Left lung (tissue), 10 donors: ENCODE results near the gene ATP6V0C. TPM values are rescaled to one million over a fixed set of nuclear protein-coding genes. Genes with fewer than 3 reads are reported as not detected.

ENCODE experiments used
- ATAC-seq: fragments of 200-7000 bp; cut with Tn5 transposase; one replicate; pipeline ENCODE4 v1.9.1; 2020; ENCODE audit warnings: moderate library complexity
- DNase-seq, 4 donors: peaks; one replicate each; pipeline ENCODE4 v3.0.0-alpha.2; 2013 to 2020
- H3K27ac ChIP-seq, 2 donors: fragments of 200-600 bp; sonication (generic) in 1 of 2; one replicate each; pipeline versions ENCODE4 v1.5.0 to v1.8.0; 2020 to 2021
- H3K27me3 ChIP-seq, 2 donors: fragments of 200-600 bp; sonication (generic) in 1 of 2; one replicate each; pipeline versions ENCODE4 v1.5.0 to v1.8.0; 2020 to 2021
- H3K36me3 ChIP-seq, 2 donors: fragments of 200-600 bp; sonication (generic) in 1 of 2; one replicate each; pipeline versions ENCODE4 v1.5.0 to v1.8.0; 2020 to 2021
- H3K4me1 ChIP-seq, 2 donors: fragments of 200-600 bp; one replicate each; pipeline ENCODE4 v1.8.0; 2021
- H3K4me3 ChIP-seq, 2 donors: fragments of 200-600 bp; sonication (generic) in 1 of 2; one replicate each; pipeline versions ENCODE4 v1.5.0 to v1.8.0; 2020 to 2021; ENCODE audit warnings: mild to moderate bottlenecking in 1 of 2
- H3K9me3 ChIP-seq, 2 donors: fragments of 200-600 bp; sonication (generic) in 1 of 2; one replicate each; pipeline versions ENCODE4 v1.5.0 to v1.8.0; 2020 to 2021
- intact Hi-C, 2 donors: fragments of 100-400 bp; cut with DNase I; formaldehyde crosslinking; loops; one replicate each; pipeline versions ENCODE4 v1.11.2 to v1.14.2; 2022
- polyA plus RNA-seq, 6 donors: library from polyadenylated mRNA; unstranded; fragments of 120-200 nt; gene quantifications; one replicate each; pipeline ENCODE4 v1.2.1, GENCODE V29; 2013; ENCODE audit not compliant: insufficient read length in 6 of 6
- total RNA-seq, 2 donors: library from RNA; stranded (reverse); fragmentation: NEBNext Ultra II Directional; extraction: Animal tissue kit (Norgen Biotek cat#: 25700); gene quantifications; one replicate each; pipeline ENCODE4 v1.2.1, GENCODE V29; 2021
- TF ChIP-seq, protein P1 (sequence below), 2 donors: fragments of 200-600 bp; sonication (generic) in 1 of 2; IDR thresholded peaks; one replicate each; pipeline versions ENCODE4 v1.5.0 to v1.8.0; 2021; ENCODE audit warnings: antibody characterized with exemption in 2 of 2
- donor health status: DM: no; HTN: yes; CAD: no.
- donor health status: DM: no; HTN: no; CAD: no.

ATP6V0C gene
- total and polyA plus RNA-seq, 8 donors = 76.6 to 333 (median 102) TPM

DNA sequence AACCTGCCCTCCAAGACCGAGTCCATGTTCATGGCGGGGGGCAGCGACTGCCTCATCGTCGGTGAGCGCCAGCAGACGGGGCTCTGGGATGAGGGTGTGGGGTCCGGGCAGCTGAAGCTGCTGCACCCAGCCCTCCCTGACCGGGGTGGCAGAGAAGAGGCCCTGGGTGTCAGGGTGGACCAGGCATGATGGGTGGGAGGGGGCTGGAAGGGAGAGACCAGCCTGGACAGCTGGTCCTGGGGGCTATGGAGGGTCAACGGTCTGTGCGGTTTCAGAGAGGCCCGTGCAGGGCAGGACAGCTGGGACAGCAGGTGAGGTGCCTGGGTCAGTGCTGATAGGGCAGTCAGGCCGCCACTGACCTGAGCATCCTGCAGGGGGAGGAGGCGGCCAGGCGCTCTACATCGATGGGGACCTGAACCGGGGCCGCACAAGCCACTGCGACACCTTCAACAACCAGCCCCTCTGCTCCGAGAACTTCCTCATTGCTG, 13.3 kb upstream of the ATP6V0C start:
- Histone ChIP-seq H3K4me3 (no peak overlapping the region), H3K9me3 (no peaks in the 10 kb centered on the region), H3K36me3 (peaks cover 0 to 55% of the 10 kb centered on the region in 2 donors), H3K4me1 (peaks cover 14 to 54% of the 10 kb centered on the region in 2 donors), H3K27ac (no peak overlapping the region), H3K27me3 (no peaks in the 10 kb centered on the region)
- TF ChIP-seq, protein P1, sequence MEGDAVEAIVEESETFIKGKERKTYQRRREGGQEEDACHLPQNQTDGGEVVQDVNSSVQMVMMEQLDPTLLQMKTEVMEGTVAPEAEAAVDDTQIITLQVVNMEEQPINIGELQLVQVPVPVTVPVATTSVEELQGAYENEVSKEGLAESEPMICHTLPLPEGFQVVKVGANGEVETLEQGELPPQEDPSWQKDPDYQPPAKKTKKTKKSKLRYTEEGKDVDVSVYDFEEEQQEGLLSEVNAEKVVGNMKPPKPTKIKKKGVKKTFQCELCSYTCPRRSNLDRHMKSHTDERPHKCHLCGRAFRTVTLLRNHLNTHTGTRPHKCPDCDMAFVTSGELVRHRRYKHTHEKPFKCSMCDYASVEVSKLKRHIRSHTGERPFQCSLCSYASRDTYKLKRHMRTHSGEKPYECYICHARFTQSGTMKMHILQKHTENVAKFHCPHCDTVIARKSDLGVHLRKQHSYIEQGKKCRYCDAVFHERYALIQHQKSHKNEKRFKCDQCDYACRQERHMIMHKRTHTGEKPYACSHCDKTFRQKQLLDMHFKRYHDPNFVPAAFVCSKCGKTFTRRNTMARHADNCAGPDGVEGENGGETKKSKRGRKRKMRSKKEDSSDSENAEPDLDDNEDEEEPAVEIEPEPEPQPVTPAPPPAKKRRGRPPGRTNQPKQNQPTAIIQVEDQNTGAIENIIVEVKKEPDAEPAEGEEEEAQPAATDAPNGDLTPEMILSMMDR (IDR thresholded peaks at IDR 0.05) = no peak
- intact Hi-C loops = loop anchor here in 1 of 2 donors (5.0 kb wide), 1 partner anchor 158 kb away; the partner anchor contains the start of gene ABCA3
- peak in 2 of 4 donors; percentile 32 to 72 for DNase-seq
- ATAC-seq = no peak

DNA sequence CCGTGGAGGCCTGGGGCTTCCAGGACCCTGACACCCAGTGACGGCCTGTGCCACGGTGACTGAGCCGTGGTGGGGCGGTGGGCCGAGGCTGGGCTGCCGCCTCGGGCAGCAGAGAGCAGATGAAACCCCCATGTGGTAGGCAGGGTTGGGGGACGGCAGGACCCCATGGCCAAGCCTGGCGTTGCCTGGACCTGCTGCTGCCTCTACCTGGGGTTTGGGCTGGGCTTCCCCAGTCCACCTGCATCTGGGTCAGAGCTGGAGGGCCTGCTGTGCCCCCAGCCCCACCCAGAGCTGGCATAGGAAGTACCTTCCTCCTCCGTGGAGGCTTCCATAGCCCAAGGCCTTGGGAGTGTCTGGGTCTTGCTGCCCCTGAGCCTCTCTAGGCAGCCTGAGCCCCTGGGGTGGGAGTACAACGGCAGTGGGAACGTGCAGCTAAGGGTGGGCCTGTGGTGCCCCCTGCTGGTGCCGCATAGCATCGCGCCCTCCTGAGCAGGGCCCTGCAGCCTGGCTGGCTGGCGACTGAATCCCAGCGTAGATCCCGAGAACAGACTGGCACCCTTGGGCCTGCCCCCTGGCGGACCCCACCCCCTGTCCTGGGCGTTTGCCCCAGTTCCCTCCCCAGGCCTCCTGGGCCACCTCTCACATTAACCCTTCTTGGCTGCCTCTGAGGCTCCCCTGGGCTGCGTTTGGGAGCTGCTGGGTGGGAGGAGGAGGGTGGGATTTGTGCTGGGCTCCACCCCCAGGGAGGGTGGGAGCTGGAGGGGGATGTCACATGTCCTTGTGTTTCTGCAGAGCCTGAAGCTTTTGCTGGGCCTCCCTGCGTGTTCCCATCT, 12.6 kb upstream of the ATP6V0C start:
- no peak overlapping the region for H3K4me3 ChIP-seq
- TF ChIP-seq, protein P1 (IDR thresholded peaks at IDR 0.05) = peak; percentile 99
- intact Hi-C loops = loop anchor here in 1 of 2 donors (5.0 kb wide), 1 partner anchor 159 kb away; the partner anchor contains the start of gene ABCA3
- H3K9me3 ChIP-seq = no peaks in the 10 kb centered on the region
- ATAC-seq (peak; percentile 85), DNase-seq (peak; percentile 81 to 96 (median 91))
- H3K27me3 ChIP-seq = no peaks in the 10 kb centered on the region
- no peak overlapping the region for H3K27ac ChIP-seq
- peaks cover 14 to 54% of the 10 kb centered on the region in 2 donors for H3K4me1 ChIP-seq
- H3K36me3 ChIP-seq = peaks cover 0 to 49% of the 10 kb centered on the region in 2 donors

DNA sequence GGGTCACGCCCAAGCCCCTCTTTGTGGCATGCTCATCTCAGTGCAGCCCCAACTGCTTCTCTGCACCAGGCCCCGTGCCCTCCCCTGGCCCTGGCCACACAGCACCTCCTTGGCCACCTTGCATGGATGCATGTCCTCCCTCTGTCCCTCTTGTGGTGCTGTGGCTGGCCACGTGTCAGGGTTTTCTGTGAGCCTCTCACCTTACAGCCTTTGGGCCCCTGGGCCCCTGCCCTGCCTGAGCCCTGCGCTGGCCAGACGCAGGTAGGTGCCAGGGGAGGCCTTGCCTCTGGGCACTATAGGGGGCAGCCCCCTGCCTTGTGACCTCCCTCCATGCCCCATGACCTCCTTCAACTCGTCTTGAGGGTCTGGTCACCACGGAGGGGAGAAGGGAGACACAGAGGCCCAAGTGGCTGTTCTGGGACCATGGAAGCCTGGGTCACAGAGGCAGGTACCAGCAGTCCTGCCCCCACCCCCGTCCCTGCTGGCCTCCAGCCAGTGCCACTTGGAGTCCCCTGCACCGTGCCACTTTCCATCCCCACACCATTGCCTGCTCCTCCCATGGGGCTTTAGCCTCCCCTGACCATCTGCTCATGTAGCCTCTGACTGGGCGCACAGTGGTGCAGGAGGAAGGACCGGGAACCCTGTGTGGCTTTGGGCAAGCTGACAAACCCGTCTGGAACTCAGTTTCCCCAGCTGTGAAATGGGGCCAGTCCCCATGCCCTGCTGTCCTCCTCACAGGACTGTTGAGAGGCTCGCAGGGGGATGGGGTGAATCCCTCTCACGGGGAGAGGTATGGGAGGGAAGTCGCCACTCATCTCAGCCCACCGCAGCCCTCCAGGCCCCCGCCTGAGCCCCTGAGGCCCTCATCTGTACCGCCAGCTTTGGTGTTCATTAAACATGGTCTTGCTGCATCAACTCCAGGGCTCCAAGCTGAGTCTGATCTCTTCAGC, 11.5 kb upstream of the ATP6V0C start:
- H3K9me3 ChIP-seq = no peaks in the 10 kb centered on the region
- no peaks in the 10 kb centered on the region for H3K27me3 ChIP-seq
- ATAC-seq (no peak), DNase-seq (peak in 1 of 4 donors; percentile 64)
- intact Hi-C loops = loop anchor here in 1 of 2 donors (5.0 kb wide), 1 partner anchor 160 kb away; the partner anchor contains the start of gene ABCA3
- H3K4me3 ChIP-seq = no peak overlapping the region
- H3K4me1 ChIP-seq = peaks cover 12 to 58% of the 10 kb centered on the region in 2 donors
- peak overlapping the region in 1 of 2 donors; percentile 42 for H3K27ac ChIP-seq
- TF ChIP-seq, protein P1 (IDR thresholded peaks at IDR 0.05) = no peak
- peaks cover 0 to 39% of the 10 kb centered on the region in 2 donors for H3K36me3 ChIP-seq

DNA sequence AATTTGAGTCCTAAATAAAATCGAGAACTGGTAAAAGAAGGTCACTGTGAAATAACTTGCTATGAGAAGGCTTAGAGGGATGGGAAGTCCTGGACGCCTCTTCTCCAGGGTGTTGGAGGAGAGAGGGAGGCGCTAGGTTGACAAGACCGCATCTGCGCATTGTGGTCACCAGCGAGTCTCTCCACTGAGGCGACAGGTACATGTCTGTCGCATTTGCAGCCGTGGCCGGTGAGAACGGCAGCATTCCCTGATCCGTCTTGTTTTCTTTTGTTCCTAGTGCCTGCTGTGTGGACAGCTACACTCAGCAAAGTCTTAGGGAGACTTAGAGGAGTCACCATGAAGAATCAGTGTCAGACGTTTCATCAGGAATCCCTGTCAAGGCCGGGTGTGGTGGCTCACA, 8.1 kb upstream of the ATP6V0C start:
- no peak for ATAC-seq
- intact Hi-C loops = no loop called here

More for the DNA sequence above, 8.1 kb upstream of the ATP6V0C start:
- TF ChIP-seq, protein P1 (IDR thresholded peaks at IDR 0.05) = no peak
- peaks cover 0 to 74% of the 10 kb centered on the region in 2 donors for H3K4me1 ChIP-seq
- H3K27ac ChIP-seq = no peak overlapping the region
- no peak for DNase-seq
- H3K27me3 ChIP-seq = no peaks in the 10 kb centered on the region
- H3K9me3 ChIP-seq = no peaks in the 10 kb centered on the region
- H3K36me3 ChIP-seq = peaks cover 0 to 6% of the 10 kb centered on the region in 2 donors
- no peak overlapping the region for H3K4me3 ChIP-seq
